ENCODE results near the gene ATRN. TPM values are rescaled to one million over a fixed set of nuclear protein-coding genes. Genes with fewer than 3 reads are reported as not detected.
A peak's percentile ranks its signal among the peaks of the same experiment; 100 is the strongest.

ATRN gene
- total RNA-seq, 6 experiments from 2014 or later, result 46.9 to 82.1 (median 59.1) TPM

DNA sequence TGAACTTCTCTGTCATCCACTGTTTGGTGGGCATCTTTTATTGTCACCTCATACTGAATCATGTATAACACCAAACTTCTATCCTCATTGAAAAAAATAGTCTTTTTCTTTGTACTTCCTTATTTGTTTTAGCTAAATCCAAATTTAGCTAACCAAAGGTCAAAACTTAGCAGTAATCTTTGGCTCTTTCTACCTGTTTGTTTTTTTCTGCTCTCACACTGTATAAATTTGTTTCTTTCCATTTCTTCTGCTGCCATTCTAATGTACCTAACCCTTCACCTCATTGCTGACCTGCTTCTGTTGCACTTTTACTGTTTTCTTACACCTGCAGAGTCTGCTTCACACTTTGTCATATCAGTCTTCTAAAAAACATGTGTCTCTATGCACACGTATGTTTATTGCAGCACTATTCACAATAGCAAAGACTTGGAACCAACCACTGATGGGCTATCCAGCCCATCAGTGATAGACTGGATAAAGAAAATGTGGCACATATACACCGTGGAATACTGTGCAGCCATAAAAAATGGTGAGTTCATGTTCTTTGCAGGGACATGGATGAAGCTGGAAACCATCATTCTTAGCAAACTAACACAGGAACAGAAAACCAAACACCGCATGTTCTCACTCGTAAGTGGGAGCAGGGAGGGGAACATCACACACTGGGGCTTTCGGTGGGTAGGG, 7.2 kb downstream of the ATRN start:
- no peak for TF ChIP-seq POLR2A (IDR thresholded peaks at IDR 0.05)
- TF ChIP-seq, protein P1, sequence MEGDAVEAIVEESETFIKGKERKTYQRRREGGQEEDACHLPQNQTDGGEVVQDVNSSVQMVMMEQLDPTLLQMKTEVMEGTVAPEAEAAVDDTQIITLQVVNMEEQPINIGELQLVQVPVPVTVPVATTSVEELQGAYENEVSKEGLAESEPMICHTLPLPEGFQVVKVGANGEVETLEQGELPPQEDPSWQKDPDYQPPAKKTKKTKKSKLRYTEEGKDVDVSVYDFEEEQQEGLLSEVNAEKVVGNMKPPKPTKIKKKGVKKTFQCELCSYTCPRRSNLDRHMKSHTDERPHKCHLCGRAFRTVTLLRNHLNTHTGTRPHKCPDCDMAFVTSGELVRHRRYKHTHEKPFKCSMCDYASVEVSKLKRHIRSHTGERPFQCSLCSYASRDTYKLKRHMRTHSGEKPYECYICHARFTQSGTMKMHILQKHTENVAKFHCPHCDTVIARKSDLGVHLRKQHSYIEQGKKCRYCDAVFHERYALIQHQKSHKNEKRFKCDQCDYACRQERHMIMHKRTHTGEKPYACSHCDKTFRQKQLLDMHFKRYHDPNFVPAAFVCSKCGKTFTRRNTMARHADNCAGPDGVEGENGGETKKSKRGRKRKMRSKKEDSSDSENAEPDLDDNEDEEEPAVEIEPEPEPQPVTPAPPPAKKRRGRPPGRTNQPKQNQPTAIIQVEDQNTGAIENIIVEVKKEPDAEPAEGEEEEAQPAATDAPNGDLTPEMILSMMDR (IDR thresholded peaks at IDR 0.05), result no peak
- Histone ChIP-seq H3K4me3 (no peak overlapping the region), H3K9me3 (no peaks in the 10 kb centered on the region), H3K4me1 (peaks cover 0 to 64% (median 30%) of the 10 kb centered on the region in 4 donors), H3K27me3 (no peaks in the 10 kb centered on the region), H3K27ac (peak overlapping the region; percentile 27 to 60 (median 37)), H3K36me3 (no peaks in the 10 kb centered on the region)
- WGBS (ENCODE audit: insufficient coverage, low coverage, low lambda C conversion rate, missing lambda C conversion rate), result 53% methylated on average over 5 of the region's 5 CpGs
- DNase-seq (no peak), ATAC-seq (peak; percentile 19 to 72 (median 41))
- intact Hi-C loops (cut with DNase I), result no loop called here

DNA sequence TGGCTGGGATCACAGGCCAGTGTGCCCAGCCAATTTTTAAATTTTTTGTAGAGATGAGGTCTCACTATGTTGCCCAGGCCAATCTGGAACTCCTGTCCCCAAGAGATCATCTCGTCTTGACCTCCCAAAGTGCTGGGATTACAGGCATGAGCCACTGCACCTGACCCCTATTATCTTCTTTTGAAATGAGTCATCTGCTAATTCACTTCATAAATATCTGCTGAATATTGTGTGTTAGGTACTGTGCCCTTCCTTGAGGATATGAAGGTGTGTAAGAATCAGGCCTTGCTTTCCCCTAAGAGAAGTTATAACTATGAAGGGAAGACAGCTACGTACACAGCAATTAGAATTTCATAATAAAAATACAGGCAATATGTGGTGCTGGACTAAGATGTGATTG, 8.2 kb downstream of the ATRN start:
- 86% methylated on average over 2 of the region's 2 CpGs for WGBS (ENCODE audit: insufficient coverage, low coverage, low lambda C conversion rate, missing lambda C conversion rate)
- H3K4me1 ChIP-seq, result peaks cover 0 to 59% (median 25%) of the 10 kb centered on the region in 4 donors
- TF ChIP-seq POLR2A (IDR thresholded peaks at IDR 0.05), result no peak
- TF ChIP-seq, protein P1 (IDR thresholded peaks at IDR 0.05), result no peak
- H3K36me3 ChIP-seq, result no peaks in the 10 kb centered on the region
- H3K9me3 ChIP-seq, result no peaks in the 10 kb centered on the region
- H3K4me3 ChIP-seq, result no peak overlapping the region
- H3K27ac ChIP-seq, result peak overlapping the region; percentile 4 to 64 (median 27)
- peak in 1 of 4 donors; percentile 16 for ATAC-seq
- intact Hi-C loops (cut with DNase I), result no loop called here
- H3K27me3 ChIP-seq, result no peaks in the 10 kb centered on the region
- DNase-seq, result no peak

DNA sequence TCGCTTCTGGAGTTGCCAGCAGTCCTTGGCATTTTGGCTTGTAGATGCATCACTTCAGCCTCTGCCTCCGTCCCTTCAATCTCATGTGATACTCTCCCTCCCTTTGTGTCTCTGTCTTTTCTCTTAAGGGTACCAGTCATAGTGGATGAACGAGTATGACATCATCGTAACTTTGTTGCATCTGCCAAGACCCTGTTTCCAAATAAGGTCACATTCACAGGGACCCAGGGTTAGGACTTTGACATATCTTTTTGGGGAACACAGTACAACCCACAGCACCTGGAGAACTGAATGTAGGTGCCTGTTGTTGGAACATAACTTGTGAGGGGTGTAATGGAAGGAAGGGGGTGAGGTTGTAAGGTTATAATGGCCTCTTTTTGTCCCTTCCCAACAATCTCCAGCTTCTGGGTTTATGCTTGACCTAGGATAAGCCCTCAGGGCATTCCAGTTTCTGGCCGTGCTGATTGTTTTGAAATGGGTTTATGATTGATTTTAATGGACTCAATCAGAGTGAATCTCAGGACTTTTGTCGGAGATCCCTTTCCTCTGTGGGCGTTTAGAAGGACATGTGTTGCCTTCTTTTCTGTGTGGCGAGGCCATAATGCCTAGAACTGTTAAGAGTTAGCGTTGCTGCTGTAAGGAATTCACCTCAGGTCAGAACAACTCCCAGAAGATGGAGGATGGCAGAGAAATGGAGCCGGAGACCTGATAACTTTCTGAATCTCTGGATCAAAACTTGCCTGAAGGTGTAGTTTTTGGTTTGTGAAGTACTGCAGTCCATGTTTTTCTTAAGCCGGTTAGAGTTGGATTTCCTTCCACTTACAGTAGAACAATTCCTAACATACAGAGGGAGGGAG, 9.2 kb downstream of the ATRN start:
- no peak for TF ChIP-seq POLR2A (IDR thresholded peaks at IDR 0.05)
- TF ChIP-seq, protein P1 (IDR thresholded peaks at IDR 0.05), result no peak
- Histone ChIP-seq H3K36me3 (no peaks in the 10 kb centered on the region), H3K4me3 (no peak overlapping the region), H3K9me3 (no peaks in the 10 kb centered on the region), H3K27ac (peak overlapping the region; percentile 4 to 64 (median 27)), H3K4me1 (peaks cover 0 to 49% (median 20%) of the 10 kb centered on the region in 4 donors), H3K27me3 (no peaks in the 10 kb centered on the region)
- intact Hi-C loops (cut with DNase I), result no loop called here
- DNase-seq (no peak), ATAC-seq (peak; percentile 26 to 69 (median 54))
- WGBS (ENCODE audit: insufficient coverage, low coverage, low lambda C conversion rate, missing lambda C conversion rate), result 60% methylated on average over 10 of the region's 11 CpGs

DNA sequence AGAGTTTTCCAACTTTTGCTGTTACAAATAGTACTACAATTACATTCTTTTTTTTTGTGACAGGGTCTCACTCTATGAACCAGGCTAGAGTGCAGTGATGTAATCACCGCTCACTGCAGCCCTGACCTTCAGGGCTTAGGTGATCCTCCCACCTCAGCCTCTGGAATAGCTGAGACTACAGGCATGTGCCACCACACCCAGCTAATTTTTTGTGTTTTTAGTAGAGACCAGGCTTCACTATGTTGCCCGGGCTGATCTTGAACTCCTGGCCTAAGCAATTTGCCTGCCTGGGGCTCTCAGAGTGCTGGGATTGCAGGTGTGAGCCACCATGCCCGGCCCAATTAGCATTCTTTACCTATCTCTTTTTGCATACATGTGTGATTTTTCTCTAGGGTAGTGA, 12.5 kb downstream of the ATRN start:
- peak in 3 of 4 donors; percentile 38 to 54 (median 38) for ATAC-seq
- H3K4me3 ChIP-seq, result no peak overlapping the region
- peaks cover 0 to 10% (median 0%) of the 10 kb centered on the region in 4 donors for H3K9me3 ChIP-seq
- no peak overlapping the region for H3K27ac ChIP-seq
- peaks cover 0 to 26% (median 7%) of the 10 kb centered on the region in 4 donors for H3K4me1 ChIP-seq
- no peaks in the 10 kb centered on the region for H3K36me3 ChIP-seq
- intact Hi-C loops (cut with DNase I), result no loop called here
- H3K27me3 ChIP-seq, result no peaks in the 10 kb centered on the region
- TF ChIP-seq, protein P1 (IDR thresholded peaks at IDR 0.05), result no peak
- TF ChIP-seq POLR2A (IDR thresholded peaks at IDR 0.05), result no peak
- WGBS (ENCODE audit: insufficient coverage, low coverage, low lambda C conversion rate, missing lambda C conversion rate), result 53% methylated on average over 3 of the region's 3 CpGs
- no peak for DNase-seq

Data from right lobe of liver (tissue), 6 donors.